ENCODE measurements around the gene ADAMTSL2.

DNA sequence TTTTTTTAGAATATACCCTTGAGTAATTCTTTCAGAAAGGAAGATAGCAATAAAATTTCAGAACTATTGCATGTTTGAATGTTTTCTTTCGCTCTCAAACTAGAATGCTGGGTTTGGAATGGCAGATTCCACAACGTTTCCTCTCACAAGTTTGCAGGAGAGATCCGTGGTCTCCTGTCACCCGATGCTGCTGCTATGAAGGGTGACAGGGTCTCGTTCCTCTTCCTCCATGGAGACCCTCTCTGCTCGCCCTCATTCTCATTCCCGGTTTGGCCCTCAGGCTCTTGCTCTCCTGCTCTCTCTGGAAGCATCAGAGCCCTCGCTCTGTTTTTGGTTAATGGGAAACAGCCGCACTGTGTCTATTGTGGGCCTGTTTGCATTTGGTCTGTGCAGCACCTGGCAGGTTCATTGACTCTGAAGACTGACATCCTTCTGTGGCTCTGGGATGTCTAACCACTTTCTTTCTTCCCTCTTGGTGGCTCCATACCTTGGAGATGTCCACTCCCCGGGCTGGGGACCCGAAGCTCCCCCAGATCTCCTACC lies 87.3 kb downstream of the ADAMTSL2 start:
- TF ChIP-seq CTCF (conservative IDR thresholded peaks at IDR 0.05 in 1 of 2, IDR thresholded peaks at IDR 0.05 in 1 of 2; ENCODE audit: low read depth in 1 of 2, low read length in 2 of 2) (no peak), EZH2 (IDR thresholded peaks at IDR 0.05; ENCODE audit: low read length, missing control alignments) (no peak)
